Measurements from ENCODE around the gene PHACTR1.

Gene PHACTR1

GRCh38 chr6:13079096-13079723 is 362.6 kb downstream of the PHACTR1 start:
- no peak for FAIRE-seq

- FAIRE-seq, result no peak
Measured at GRCh38 chr6:13080462-13081188, 364.1 kb downstream of the PHACTR1 start.

GRCh38 chr6:13081189-13081563 is 364.6 kb downstream of the PHACTR1 start:
- FAIRE-seq, result no peak

GRCh38 chr6:13089296-13089994 is 372.9 kb downstream of the PHACTR1 start:
- FAIRE-seq, result no peak

- FAIRE-seq, result no peak
Measured at GRCh38 chr6:13091192-13091591, 374.6 kb downstream of the PHACTR1 start.

- FAIRE-seq, result no peak
Measured at GRCh38 chr6:13094781-13095425, 378.3 kb downstream of the PHACTR1 start.

GRCh38 chr6:13096084-13096483 is 379.5 kb downstream of the PHACTR1 start:
- no peak for FAIRE-seq

GRCh38 chr6:13097454-13097853 is 380.9 kb downstream of the PHACTR1 start:
- no peak for FAIRE-seq

- FAIRE-seq, result no peak
Measured at GRCh38 chr6:13098006-13098405, 381.4 kb downstream of the PHACTR1 start.

GRCh38 chr6:13098793-13099570 is 382.4 kb downstream of the PHACTR1 start:
- FAIRE-seq, result no peak

- FAIRE-seq, result no peak
Measured at GRCh38 chr6:13099771-13100170, 383.2 kb downstream of the PHACTR1 start.

- FAIRE-seq, result no peak
Measured at GRCh38 chr6:13101409-13101808, 384.8 kb downstream of the PHACTR1 start.

- FAIRE-seq, result no peak
Measured at GRCh38 chr6:13101985-13102384, 385.4 kb downstream of the PHACTR1 start.

- no peak for FAIRE-seq
Measured at GRCh38 chr6:13103169-13103568, 386.6 kb downstream of the PHACTR1 start.

- no peak for FAIRE-seq
Measured at GRCh38 chr6:13105139-13105538, 388.6 kb downstream of the PHACTR1 start.

GRCh38 chr6:13112921-13113320 is 396.4 kb downstream of the PHACTR1 start:
- FAIRE-seq, result no peak

- no peak for FAIRE-seq
Measured at GRCh38 chr6:13113376-13113775, 396.8 kb downstream of the PHACTR1 start.

- no peak for FAIRE-seq
Measured at GRCh38 chr6:13113981-13114593, 397.5 kb downstream of the PHACTR1 start.

- FAIRE-seq, result no peak
Measured at GRCh38 chr6:13116155-13116554, 399.6 kb downstream of the PHACTR1 start.

- FAIRE-seq, result no peak
Measured at GRCh38 chr6:13117570-13117969, 401.0 kb downstream of the PHACTR1 start.

- FAIRE-seq, result no peak
Measured at GRCh38 chr6:13119549-13119948, 403.0 kb downstream of the PHACTR1 start.

Measured in TTC549 (cell line).